Right kidney (tissue), 1 donor: ENCODE results near the gene CD8A.
A peak's percentile ranks its signal among the peaks of the same experiment; 100 is the strongest.

ENCODE experiments used
- DNase-seq: peaks from one replicate; pipeline ENCODE4 v3.0.0-alpha.2; 2016

CD8A gene

GRCh38 chr2:86808315-86809161, 17.8 kb upstream of the CD8A start:
- DNase-seq, result peak; percentile 86

GRCh38 chr2:86807468-86808275, 17.0 kb upstream of the CD8A start:
- DNase-seq, result peak; percentile 72

GRCh38 chr2:86807133-86807467, 16.4 kb upstream of the CD8A start:
- no peak for DNase-seq

- no peak for DNase-seq
Measured at GRCh38 chr2:86806059-86806857, 15.5 kb upstream of the CD8A start.

GRCh38 chr2:86800856-86801567, 10.3 kb upstream of the CD8A start:
- no peak for DNase-seq

- DNase-seq, result no peak
Measured at GRCh38 chr2:86794861-86795260, 4.1 kb upstream of the CD8A start.

- no peak for DNase-seq
Measured at GRCh38 chr2:86793752-86794151, 3.0 kb upstream of the CD8A start.

- DNase-seq, result no peak
Measured at GRCh38 chr2:86791573-86791972, 860 bp upstream of the CD8A start.

GRCh38 chr2:86790134-86790675, 508 bp downstream of the CD8A start:
- DNase-seq, result peak; percentile 53

GRCh38 chr2:86789687-86790133, 1.0 kb downstream of the CD8A start:
- no peak for DNase-seq

- DNase-seq, result peak; percentile 62
Measured at GRCh38 chr2:86788881-86789686, 1.6 kb downstream of the CD8A start.

- DNase-seq, result no peak
Measured at GRCh38 chr2:86788165-86788564, 2.5 kb downstream of the CD8A start.

GRCh38 chr2:86787736-86788135, 3.0 kb downstream of the CD8A start:
- peak; percentile 8 for DNase-seq

- DNase-seq, result no peak
Measured at GRCh38 chr2:86786001-86786536, 4.6 kb downstream of the CD8A start.

- no peak for DNase-seq
Measured at GRCh38 chr2:86785456-86785855, 5.3 kb downstream of the CD8A start.

- DNase-seq, result no peak
Measured at GRCh38 chr2:86783615-86784339, 6.9 kb downstream of the CD8A start.

- DNase-seq, result no peak
Measured at GRCh38 chr2:86782748-86783147, 8.0 kb downstream of the CD8A start.

GRCh38 chr2:86781363-86781762, 9.3 kb downstream of the CD8A start:
- DNase-seq, result no peak

- no peak for DNase-seq
Measured at GRCh38 chr2:86779971-86780370, 10.7 kb downstream of the CD8A start.

- DNase-seq, result no peak
Measured at GRCh38 chr2:86778957-86779356, 11.8 kb downstream of the CD8A start.
